DMS53 treated with DMSO at 0.1 percent for 48 hours (cell line): ENCODE results near the gene CORO7.

Experiments
- DNase-seq: peaks from one replicate; lab custom pipeline; 2025; ENCODE audit not compliant: unreplicated experiment; lab: John Stamatoyannopoulos, UW

CORO7 gene

DNA sequence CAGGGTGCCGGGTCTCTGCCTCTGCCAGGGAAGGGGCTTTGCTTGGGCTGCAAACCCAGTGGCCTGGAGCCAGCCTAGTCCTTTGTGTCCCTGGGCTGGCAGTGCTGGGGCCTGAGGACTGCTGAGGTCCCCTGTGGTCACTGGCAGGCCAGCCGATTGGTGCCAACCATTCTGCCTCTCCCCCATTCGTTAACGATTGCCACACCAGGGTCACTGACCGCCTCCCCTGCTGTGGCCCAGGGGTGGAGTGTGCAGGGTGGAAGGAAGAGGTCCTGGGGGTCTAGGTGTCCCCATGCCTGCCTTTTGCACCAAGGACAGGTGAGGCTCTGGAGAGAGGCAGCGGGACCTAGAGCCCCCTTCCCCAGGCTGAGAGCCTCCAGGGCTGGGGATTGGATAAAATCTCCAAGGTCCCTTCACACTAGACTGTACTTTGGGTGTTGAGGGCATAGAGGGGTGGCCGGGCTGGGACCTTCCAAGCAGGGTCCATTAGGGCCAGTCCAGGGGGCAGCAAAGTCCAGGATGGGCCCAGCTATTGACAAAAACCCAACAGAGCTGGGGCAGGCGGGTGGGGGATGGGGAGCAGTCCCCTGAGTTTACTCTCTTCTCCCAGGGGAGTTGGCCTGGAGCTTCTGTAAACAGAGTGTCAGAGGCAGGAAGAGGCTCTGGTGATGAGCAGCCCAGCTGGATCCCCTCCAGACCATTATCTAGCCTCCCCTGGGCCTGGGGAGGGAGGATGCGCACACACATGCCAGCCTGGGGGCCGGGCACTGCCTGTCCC is 43.6 kb downstream of the CORO7 start:
- DNase-seq, result peak; percentile 46

DNA sequence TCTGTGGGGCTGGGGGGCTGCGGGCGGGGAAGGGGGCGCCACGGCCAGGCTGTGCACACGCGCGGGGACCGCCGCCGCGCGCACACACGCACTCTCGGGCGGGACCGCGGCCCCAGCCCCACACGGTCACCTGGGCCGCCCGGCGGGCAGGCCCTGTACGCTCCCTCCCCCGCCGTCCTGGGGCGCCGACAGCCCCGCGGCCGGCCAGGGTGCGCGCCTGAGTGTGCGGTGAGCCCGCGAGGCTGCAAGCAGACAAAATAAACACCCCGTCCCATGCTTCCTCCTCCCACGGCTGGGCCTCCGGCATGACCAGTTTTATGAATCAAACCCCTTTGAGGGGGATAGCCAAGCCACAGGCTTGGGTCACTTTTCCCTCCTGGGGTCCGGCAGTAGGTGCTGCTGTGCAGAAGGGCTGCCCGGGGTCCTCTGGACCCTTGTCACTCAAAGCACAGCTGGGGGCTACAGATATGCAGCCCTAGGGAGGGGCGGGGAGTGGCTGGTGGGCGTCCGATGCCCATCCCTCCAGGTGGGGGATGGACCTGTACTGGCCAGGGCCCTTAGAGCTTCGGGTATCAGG is 44.3 kb downstream of the CORO7 start:
- no peak for DNase-seq

DNA sequence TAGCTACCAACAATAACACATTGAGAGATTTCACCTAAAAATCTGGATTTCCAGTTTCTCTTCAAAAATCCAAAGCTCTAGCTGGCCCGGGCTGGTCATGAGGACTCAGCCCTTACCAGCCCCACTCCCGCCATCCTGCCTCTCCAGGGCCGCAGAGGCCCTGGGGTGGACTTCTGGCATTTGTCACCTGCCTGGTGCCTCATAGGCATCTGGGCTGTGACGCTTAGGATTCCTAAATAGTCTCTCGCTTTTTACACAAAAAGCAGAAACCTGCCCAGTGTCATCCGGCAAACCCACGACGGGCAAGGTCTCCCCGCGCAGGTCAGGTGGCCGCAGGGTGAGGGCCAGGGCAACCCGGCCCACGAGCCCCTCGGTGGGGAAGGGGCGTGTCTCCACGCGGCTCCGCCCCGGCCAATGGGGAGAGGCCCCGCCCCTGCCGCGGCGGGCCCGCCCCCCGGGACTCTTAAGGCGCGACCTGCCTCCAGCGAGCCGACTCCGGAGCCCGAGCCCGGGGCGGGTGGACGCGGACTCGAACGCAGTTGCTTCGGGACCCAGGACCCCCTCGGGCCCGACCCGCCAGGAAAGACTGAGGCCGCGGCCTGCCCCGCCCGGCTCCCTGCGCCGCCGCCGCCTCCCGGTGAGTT is 44.9 kb downstream of the CORO7 start, which contains the start of gene VASN:
TSS of gene VASN (plus strand) at position 492 of the 644 bp plus-strand sequence. CDS start 9,030 bp downstream, outside the sequence.
- DNase-seq, result no peak

GRCh38 chr16:4370570-4371356 is 45.6 kb downstream of the CORO7 start:
- no peak for DNase-seq

- no peak for DNase-seq
These were observed 46.2 kb downstream of the CORO7 start for GRCh38 chr16:4370151-4370550.

DNA sequence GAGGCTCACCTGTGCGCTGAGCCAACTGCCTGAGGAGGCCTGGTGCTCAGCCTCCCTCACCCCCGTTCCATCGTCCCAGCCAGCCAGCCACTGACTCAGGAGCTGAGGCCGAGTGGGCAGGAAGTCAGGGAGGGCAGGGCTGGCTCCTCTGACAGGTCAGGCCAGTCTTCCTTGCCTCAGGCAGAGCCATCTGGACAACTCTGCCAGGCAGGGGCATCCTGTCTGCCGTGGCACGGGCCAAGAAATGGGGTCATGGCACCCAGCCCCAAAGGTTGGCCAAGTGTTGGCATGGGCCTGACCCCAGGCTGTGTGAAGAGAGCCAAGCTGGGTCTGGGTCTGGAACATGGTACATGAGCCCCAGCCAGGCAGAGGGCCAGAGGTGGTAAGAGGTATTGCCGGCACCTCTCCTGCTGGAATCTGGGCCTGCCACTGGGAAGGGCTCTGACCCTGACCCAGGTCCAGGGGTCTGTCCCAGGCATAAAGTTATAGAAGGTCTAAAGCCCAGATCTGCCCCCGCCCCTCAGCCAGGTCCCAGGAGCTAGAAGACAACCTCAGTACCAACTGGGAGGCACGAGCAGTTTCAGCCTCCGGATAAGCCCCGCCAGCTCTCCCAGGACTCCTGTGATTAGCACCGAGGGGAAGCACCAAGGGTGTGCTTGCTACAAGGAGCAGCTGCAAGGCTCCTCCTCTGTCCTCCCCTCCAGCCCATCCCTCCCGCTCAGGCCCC is 47.2 kb downstream of the CORO7 start:
- DNase-seq, result no peak

GRCh38 chr16:4367393-4367856 is 49.0 kb downstream of the CORO7 start:
- no peak for DNase-seq

DNA sequence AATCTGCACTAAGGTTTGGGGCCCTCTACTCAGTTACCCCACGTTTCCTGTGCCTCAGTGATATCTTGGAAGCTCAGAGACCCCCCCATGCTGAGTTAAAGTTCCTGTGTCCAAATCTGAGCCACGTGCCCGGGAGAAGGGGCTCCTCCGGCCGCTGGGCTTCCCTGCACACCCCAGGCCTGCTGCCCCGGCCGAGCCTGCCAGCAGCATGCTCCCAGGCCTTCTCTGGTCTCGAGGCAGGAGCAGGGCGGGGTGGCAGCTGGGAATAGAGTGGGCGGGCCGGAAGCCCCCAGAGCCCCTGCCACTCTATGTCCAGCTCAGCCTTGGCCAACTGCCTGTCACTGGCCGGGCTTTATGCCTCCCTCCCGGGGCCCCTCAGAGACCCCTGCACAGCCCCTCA is 50.4 kb downstream of the CORO7 start:
- DNase-seq, result no peak

DNA sequence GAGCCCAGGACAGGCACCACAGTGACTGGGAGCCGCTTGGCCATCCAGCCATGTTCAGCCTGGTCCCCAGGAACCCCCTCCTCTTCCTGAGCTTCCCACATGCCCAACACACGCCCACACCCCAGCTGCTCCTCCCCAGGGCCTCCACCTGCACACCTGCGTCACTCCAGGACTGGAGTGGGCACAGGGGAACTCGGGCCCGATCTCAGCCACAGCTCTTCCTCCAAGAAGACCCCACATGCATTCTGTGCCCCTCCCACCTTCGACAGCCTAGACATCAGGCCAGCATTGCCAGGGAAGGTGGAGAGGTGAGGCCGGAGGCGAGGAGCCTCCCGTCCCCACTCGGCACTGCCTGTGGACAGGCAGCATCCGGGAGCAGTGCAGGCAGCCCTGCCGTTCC is 50.8 kb downstream of the CORO7 start:
- no peak for DNase-seq

DNA sequence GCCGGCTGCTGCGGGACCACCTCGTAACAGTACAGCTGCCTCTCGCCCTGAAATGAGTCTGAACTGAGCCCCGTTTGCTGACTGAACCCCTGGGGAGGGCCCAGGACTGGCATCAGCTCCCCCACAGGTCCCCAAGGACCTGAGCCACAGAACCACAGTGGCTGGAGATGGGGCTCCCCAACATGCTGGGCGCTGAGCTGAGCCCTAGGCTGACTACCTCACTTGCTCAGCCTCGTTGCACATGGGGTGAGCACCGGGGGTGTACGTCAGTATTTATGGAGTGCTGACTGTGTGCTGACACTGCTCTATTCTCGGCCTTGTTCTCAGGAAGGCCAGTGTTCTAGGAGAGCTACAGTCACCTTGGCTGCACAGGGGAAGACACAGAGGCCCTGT is 51.4 kb downstream of the CORO7 start:
- DNase-seq, result no peak

DNA sequence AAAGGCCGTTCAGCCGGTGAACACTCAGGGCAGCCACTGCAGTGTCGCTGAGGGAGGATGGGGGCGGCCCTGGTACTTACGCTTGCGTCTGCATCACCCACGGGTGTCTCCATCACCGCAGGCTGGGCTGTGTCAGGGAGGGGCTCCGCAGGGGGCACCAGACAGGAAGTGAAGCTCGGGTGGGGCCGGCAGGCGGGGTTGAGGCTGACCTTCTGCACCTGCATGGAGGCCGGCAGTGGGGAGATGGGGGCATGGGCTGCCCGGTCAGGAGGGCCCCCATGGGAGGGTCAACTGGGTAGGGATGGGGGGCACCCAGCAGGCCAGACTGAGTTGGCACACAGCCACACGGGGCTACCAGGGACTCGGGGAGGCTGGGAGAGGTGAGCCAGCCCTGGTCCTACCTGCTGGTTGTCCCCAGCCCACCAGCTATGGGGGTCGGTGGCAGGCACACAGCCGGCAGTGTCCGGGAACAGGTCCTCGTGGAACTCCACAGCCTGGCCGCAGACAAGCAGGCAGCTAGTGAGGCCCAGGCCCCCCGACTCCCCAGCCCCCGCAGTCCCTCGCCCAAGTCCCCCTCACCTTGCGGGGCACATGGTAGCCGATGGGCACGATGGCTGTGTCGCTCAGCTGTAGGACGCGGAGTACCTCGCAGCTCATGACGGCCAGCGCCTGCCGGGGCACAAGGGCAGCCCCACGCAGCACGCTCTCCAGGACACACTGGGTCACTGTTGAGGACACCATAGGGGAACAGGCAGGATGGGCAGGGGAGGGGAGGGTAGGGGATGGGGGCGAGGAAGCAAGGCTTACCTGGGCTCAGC is 52.0 kb downstream of the CORO7 start:
- DNase-seq, result no peak

- no peak for DNase-seq
These were observed 53.8 kb downstream of the CORO7 start for GRCh38 chr16:4362476-4363135.

DNA sequence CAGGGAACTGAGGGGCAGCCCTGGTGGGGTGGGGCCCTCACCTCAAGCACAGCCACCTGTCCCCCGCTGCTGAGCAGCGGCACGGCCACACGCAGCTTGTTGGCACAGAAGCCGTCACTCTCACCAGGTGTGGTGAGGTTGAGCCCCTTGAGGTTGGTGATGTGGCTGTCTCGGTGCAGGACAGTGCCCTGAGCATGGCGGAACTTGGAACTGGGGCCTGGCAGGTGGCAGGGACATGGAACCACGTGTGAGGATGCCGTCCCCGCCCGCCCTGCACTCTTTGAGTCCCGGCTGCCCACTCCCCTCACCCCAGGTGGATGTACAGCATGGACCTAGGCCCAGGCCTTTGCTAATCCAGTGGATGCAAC is 54.5 kb downstream of the CORO7 start:
- DNase-seq, result no peak

GRCh38 chr16:4361033-4361943 is 55.1 kb downstream of the CORO7 start:
- no peak for DNase-seq

DNA sequence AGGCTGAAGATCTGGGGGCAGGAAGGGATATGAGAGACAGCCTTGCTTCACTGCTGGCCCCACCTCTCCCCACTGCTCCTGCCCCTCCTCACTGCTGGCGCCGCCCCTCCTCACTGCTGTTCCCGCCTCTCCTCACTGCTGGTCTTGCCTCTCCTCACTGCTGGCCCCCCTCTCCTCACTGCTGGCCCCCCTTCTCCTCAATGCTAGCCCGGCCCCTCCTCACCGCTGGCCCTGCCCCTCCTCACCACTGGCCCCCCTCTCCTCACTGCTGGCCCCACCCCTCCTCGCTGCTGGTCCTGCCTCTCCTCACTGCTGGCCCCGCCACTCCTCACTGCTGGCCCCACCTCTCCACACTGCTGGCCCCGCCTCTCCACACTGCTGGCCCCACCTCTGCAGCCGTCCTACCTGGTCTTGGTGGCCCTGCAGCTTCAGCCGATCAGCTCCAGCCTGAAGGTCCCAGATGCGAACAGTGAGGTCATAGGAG is 55.8 kb downstream of the CORO7 start:
- no peak for DNase-seq

GRCh38 chr16:4359914-4360313 is 56.5 kb downstream of the CORO7 start:
- no peak for DNase-seq

DNA sequence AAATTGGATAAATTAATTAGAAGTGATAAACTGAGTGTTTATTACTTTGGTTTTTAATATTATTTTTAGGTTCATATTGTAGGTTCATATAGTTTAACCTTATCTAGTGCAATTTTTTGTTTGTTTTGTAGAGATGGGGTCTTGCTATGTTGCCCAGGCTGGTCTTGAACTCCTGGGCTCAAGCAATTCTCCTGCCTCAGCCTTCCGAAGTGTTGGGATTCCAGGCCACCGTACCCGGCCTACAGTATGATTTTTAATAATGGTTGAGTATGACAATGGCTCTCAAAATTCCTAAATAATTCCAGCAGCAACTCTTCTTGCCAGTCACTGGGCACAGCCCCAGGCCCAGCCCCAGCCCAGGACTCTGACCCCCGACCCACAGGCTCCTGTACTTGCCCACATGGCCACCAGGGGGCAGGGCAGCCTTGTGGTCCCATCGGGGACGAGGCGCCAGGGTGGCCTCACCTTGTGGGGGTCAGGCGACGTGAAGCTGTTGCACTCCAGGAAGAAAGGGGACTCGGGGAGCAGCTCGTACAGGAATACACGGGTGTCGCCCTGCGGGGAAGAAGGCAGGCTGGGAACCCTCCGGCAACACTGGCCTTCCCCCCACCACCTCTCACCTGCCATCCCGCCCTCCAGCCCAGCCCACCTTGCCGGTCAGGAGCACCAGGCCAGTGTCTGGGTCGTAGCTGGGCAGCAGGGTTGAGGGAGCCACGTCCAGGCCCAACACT is 57.4 kb downstream of the CORO7 start:
- no peak for DNase-seq

DNA sequence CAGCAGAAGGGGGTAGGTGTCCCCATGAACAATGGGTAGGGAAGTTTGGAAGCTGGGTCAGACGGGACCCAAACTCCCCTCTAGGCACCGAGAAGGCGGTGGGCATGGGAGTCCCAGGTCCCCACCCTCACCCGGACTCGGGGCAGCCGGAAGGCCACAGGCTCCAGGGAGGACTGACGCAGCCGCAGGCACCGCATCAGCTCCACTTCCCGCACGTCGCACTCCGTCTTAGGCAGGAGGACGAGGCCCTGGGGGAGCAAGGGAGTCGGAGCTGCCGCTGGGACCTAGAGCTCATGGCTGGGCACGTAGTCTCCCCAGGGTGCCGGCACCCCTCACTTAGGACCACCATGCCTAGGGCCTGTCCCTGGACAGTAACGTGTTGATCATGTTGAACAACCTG is 58.2 kb downstream of the CORO7 start:
- no peak for DNase-seq
